HEK293 (cell line): ENCODE measurements around the gene MSH2.
"Not testable (repeated sequence)": the region's sequence is repeated elsewhere in the genome, so short reads cannot be mapped to it uniquely, and the experiment has no call there.

ENCODE experiments used
- CTCF ChIA-PET: fragments of 350-600 bp; formaldehyde crosslinking; extraction: SDS; loops from one replicate; lab custom pipeline; 2021; ENCODE audit warnings: antibody characterized with exemption; lab: Yijun Ruan, JAX
- POLR2A ChIA-PET: fragments of 300-600 bp; formaldehyde crosslinking; extraction: SDS; loops from one replicate; lab custom pipeline; 2020; ENCODE audit warnings: antibody characterized with exemption, inconsistent platforms; lab: Yijun Ruan, JAX
- H3K27ac ChIP-seq: fragments of 200-500 bp; sonication (Bioruptor generic); 2 replicates; pipeline ENCODE4 v1.5.1; 2014; ENCODE audit warnings: low read depth, low read length, control low read depth, inconsistent platforms; ENCODE audit errors: extremely low read depth
- H3K36me3 ChIP-seq, 2 experiments: fragments of 200-500 bp in 1 of 2; sonication (Bioruptor generic) in 1 of 2; 1 replicate in 1 of 2; 2 replicates in 1 of 2; pipeline ENCODE4 v1.5.1; 2014 to 2017; ENCODE audit warnings: inconsistent platforms in 2 of 2, low read length in 2 of 2; ENCODE audit not compliant: control insufficient read depth in 2 of 2, insufficient read depth in 1 of 2
- H3K4me1 ChIP-seq: fragments of 200-500 bp; sonication (Bioruptor generic); 2 replicates; pipeline ENCODE4 v1.5.1; 2014; ENCODE audit warnings: mild to moderate bottlenecking, low read length, inconsistent platforms; ENCODE audit not compliant: control insufficient read depth, insufficient read depth
- H3K4me3 ChIP-seq: 2 replicates; pipeline ENCODE4 v1.5.1; 2011; ENCODE audit warnings: low read depth, mild to moderate bottlenecking, control low read depth, low read length, moderate library complexity
- H3K9me3 ChIP-seq: fragments of 200-500 bp; sonication (Bioruptor generic); 2 replicates; pipeline ENCODE4 v1.5.1; 2014; ENCODE audit warnings: low read depth, low read length, inconsistent platforms; ENCODE audit not compliant: control insufficient read depth, insufficient read depth
- CTCF ChIP-seq: fragments of 450-650 bp; formaldehyde crosslinking; IDR thresholded peaks from 2 replicates; pipeline ENCODE4 v1.5.1; 2016; ENCODE audit warnings: missing biosample characterization, missing genetic modification characterization
- KLF9 ChIP-seq: fragments of 450-650 bp; formaldehyde crosslinking; IDR thresholded peaks from 2 replicates; pipeline ENCODE4 v1.5.1; 2016; ENCODE audit warnings: missing biosample characterization, missing genetic modification characterization, low read depth
- MYNN ChIP-seq: fragments of 450-650 bp; formaldehyde crosslinking; IDR thresholded peaks from 2 replicates; pipeline ENCODE4 v1.5.1; 2016; ENCODE audit warnings: missing biosample characterization, missing genetic modification characterization, borderline replicate concordance
- REST ChIP-seq: fragments of 450-650 bp; formaldehyde crosslinking; IDR thresholded peaks from 2 replicates; pipeline ENCODE4 v1.5.1; 2016; ENCODE audit warnings: missing biosample characterization, missing genetic modification characterization
- YY2 ChIP-seq: fragments of 450-650 bp; formaldehyde crosslinking; IDR thresholded peaks from 2 replicates; pipeline ENCODE4 v1.5.1; 2016; ENCODE audit warnings: missing biosample characterization, missing genetic modification characterization
- ZBTB21 ChIP-seq: fragments of 450-650 bp; formaldehyde crosslinking; IDR thresholded peaks from 2 replicates; pipeline ENCODE4 v1.5.1; 2017; ENCODE audit warnings: missing biosample characterization, missing genetic modification characterization
- ZBTB49 ChIP-seq: fragments of 450-650 bp; formaldehyde crosslinking; IDR thresholded peaks from 2 replicates; pipeline ENCODE4 v1.5.1; 2016; ENCODE audit warnings: missing biosample characterization, missing genetic modification characterization, low read depth
- ZNF16 ChIP-seq: fragments of 450-650 bp; formaldehyde crosslinking; IDR thresholded peaks from 2 replicates; pipeline ENCODE4 v1.5.1; 2016; ENCODE audit warnings: low read depth, missing biosample characterization, missing genetic modification characterization
- ZNF214 ChIP-seq: fragments of 450-650 bp; formaldehyde crosslinking; IDR thresholded peaks from 2 replicates; pipeline ENCODE4 v1.5.1; 2017; ENCODE audit warnings: missing biosample characterization, mild to moderate bottlenecking, missing genetic modification characterization, borderline replicate concordance
- ZNF223 ChIP-seq: fragments of 450-650 bp; formaldehyde crosslinking; IDR thresholded peaks from 2 replicates; pipeline ENCODE4 v1.5.1; 2016; ENCODE audit warnings: missing biosample characterization, missing genetic modification characterization
- ZNF37A ChIP-seq: fragments of 450-650 bp; IDR thresholded peaks from 2 replicates; pipeline ENCODE4 v1.5.1; 2018; ENCODE audit warnings: missing biosample characterization, missing genetic modification characterization
- ZNF426 ChIP-seq: fragments of 450-650 bp; formaldehyde crosslinking; IDR thresholded peaks from 2 replicates; pipeline ENCODE4 v1.5.1; 2017; ENCODE audit warnings: missing biosample characterization, missing genetic modification characterization, mild to moderate bottlenecking, inconsistent platforms, moderate library complexity
- ZNF48 ChIP-seq: fragments of 450-650 bp; formaldehyde crosslinking; IDR thresholded peaks from 2 replicates; pipeline ENCODE4 v1.5.1; 2016; ENCODE audit warnings: missing biosample characterization, missing genetic modification characterization
- ZNF558 ChIP-seq: fragments of 450-650 bp; formaldehyde crosslinking; IDR thresholded peaks from 2 replicates; pipeline ENCODE4 v1.5.1; 2016; ENCODE audit warnings: missing biosample characterization, missing genetic modification characterization
- ZNF560 ChIP-seq: fragments of 450-650 bp; formaldehyde crosslinking; IDR thresholded peaks from 2 replicates; pipeline ENCODE4 v1.5.1; 2017; ENCODE audit warnings: missing biosample characterization, missing genetic modification characterization, borderline replicate concordance
- ZNF629 ChIP-seq: fragments of 450-650 bp; formaldehyde crosslinking; IDR thresholded peaks from 2 replicates; pipeline ENCODE4 v1.5.1; 2017; ENCODE audit warnings: missing biosample characterization, missing genetic modification characterization
- ZNF654 ChIP-seq: fragments of 450-650 bp; formaldehyde crosslinking; IDR thresholded peaks from 2 replicates; pipeline ENCODE4 v1.5.1; 2016; ENCODE audit warnings: low read depth, missing biosample characterization, missing genetic modification characterization
- ZNF664 ChIP-seq: fragments of 450-650 bp; formaldehyde crosslinking; IDR thresholded peaks from 2 replicates; pipeline ENCODE4 v1.5.1; 2016; ENCODE audit warnings: missing biosample characterization, missing genetic modification characterization
- ZNF777 ChIP-seq: fragments of 450-650 bp; formaldehyde crosslinking; IDR thresholded peaks from 2 replicates; pipeline ENCODE4 v1.5.1; 2017; ENCODE audit warnings: missing biosample characterization, missing genetic modification characterization, borderline replicate concordance
- ZNF791 ChIP-seq: fragments of 450-650 bp; formaldehyde crosslinking; IDR thresholded peaks from 2 replicates; pipeline ENCODE4 v1.5.1; 2016; ENCODE audit warnings: missing biosample characterization, missing genetic modification characterization

Gene MSH2

GRCh38 chr2:47360927-47361326 is 42.0 kb upstream of the MSH2 start:
- CTCF ChIA-PET: no interaction called here
- H3K27ac ChIP-seq: no peak overlapping the region
- no peak for TF ChIP-seq ZNF426 (tag by site-specific recombination)
- no peak for TF ChIP-seq ZNF560 (tag by site-specific recombination)
- TF ChIP-seq ZNF214 (tag by site-specific recombination): no peak
- no peak for TF ChIP-seq YY2 (tag by site-specific recombination)
- no peak for TF ChIP-seq ZNF791 (tag by site-specific recombination)
- TF ChIP-seq, all 188 proteins: peak for 0
- H3K36me3 ChIP-seq: no peaks in the 10 kb centered on the region
- no peaks in the 10 kb centered on the region; the same call in 1 of the 2 replicates for H3K4me1 ChIP-seq
- POLR2A ChIA-PET: no interaction called here
- H3K4me3 ChIP-seq: no peak overlapping the region
- H3K9me3 ChIP-seq: no peaks in the 10 kb centered on the region

GRCh38 chr2:47361505-47362229 is 41.3 kb upstream of the MSH2 start:
- H3K4me1 ChIP-seq, POLR2A ChIA-PET, H3K36me3 ChIP-seq, H3K27ac ChIP-seq, CTCF ChIA-PET, H3K9me3 ChIP-seq, H3K4me3 ChIP-seq: not testable (repeated sequence)

GRCh38 chr2:47373747-47374146 is 29.2 kb upstream of the MSH2 start:
- CTCF ChIA-PET: interaction anchor here (0.6 to 3.9 kb wide), 6 partner anchors 10 to 569 kb away, joined by 3 to 43 read pairs (median 9); no protein-coding TSS in a partner anchor
- H3K4me3 ChIP-seq: no peak overlapping the region
- peaks cover 26 to 41% of the 10 kb centered on the region in 2 experiments for H3K36me3 ChIP-seq
- no peaks in the 10 kb centered on the region for H3K4me1 ChIP-seq
- TF ChIP-seq MYNN (tag by site-specific recombination) (no peak), ZNF16 (tag by site-specific recombination) (no peak), ZNF654 (tag by site-specific recombination) (peak; percentile 24; the same call in 1 of the 2 replicates), CTCF (tag by site-specific recombination) (0 out of 2 replicates have a peak, but pooled peaks have one; percentile 28)
- POLR2A ChIA-PET: interaction anchor here (0.6 to 0.7 kb wide), 2 partner anchors 45 to 1089 kb away, joined by 4 to 8 read pairs; no protein-coding TSS in a partner anchor
- no peaks in the 10 kb centered on the region for H3K9me3 ChIP-seq
- no peak overlapping the region for H3K27ac ChIP-seq

GRCh38 chr2:47375307-47375706 is 27.6 kb upstream of the MSH2 start:
- Histone ChIP-seq H3K4me3 (no peak overlapping the region), H3K4me1 (no peaks in the 10 kb centered on the region), H3K36me3 (peaks cover 37 to 57% of the 10 kb centered on the region in 2 experiments), H3K27ac (no peak overlapping the region), H3K9me3 (no peaks in the 10 kb centered on the region)
- ChIA-PET POLR2A (interaction anchor here (0.7 to 0.8 kb wide), 2 partner anchors 42 to 452 kb away, joined by 3 to 6 read pairs; no protein-coding TSS in a partner anchor), CTCF (interaction anchor here (0.5 to 3.9 kb wide), 3 partner anchors 8 to 41 kb away, joined by 3 to 43 read pairs (median 13); no protein-coding TSS in a partner anchor)
- TF ChIP-seq REST (tag by site-specific recombination) (no peak), ZNF629 (tag by site-specific recombination) (no peak), ZNF558 (tag by site-specific recombination) (no peak), ZNF664 (no peak), ZNF223 (tag by site-specific recombination) (no peak), ZNF37A (tag by site-specific recombination) (no peak), ZBTB49 (tag by site-specific recombination) (no peak), ZNF777 (tag by site-specific recombination) (no peak), ZNF48 (no peak), ZBTB21 (tag by site-specific recombination) (no peak), KLF9 (no peak)
